IPS DF 6.9 (cell line): ENCODE measurements around the gene ASB16.

Experiments used
- DNase-seq: peaks from one replicate; pipeline ENCODE4 v3.0.0-alpha.2; 2013; ENCODE audit warnings: low read depth, low spot score
- H3K27ac ChIP-seq: one replicate; pipeline ENCODE4 v1.5.1; 2013; ENCODE audit warnings: low read length, control low read depth
- H3K27me3 ChIP-seq: 2 replicates; pipeline ENCODE4 v1.6.1; 2013; ENCODE audit warnings: mild to moderate bottlenecking, low read length; ENCODE audit not compliant: control insufficient read depth, insufficient read depth
- H3K36me3 ChIP-seq: 2 replicates; pipeline ENCODE4 v1.6.1; 2013; ENCODE audit warnings: low read length; ENCODE audit not compliant: control insufficient read depth, insufficient read depth
- H3K4me1 ChIP-seq: 2 replicates; pipeline ENCODE4 v1.6.1; 2013; ENCODE audit warnings: low read length; ENCODE audit not compliant: control insufficient read depth, insufficient read depth
- H3K4me3 ChIP-seq: 2 replicates; pipeline ENCODE4 v1.5.1; 2013; ENCODE audit warnings: mild to moderate bottlenecking, low read length
- H3K9me3 ChIP-seq: 2 replicates; pipeline ENCODE4 v1.6.1; 2013; ENCODE audit warnings: low read length, inconsistent platforms; ENCODE audit not compliant: control insufficient read depth, insufficient read depth
- WGBS: extraction: QIAGEN DNeasy Blood & Tissue Kit; methylation state at CpG from one replicate; pipeline ENCODE4 v1.1.7; 2013; ENCODE audit warnings: mixed read lengths, missing lambda C conversion rate; ENCODE audit not compliant: insufficient read length, insufficient coverage; 5-methylcytosine and 5-hydroxymethylcytosine counted together

Gene ASB16

GRCh38 chr17:44191369-44191768 lies 20.9 kb downstream of the ASB16 start:
- H3K36me3 ChIP-seq: peaks cover 22% of the 10 kb centered on the region
- no peak overlapping the region for H3K27ac ChIP-seq
- H3K4me1 ChIP-seq: peaks cover 3% of the 10 kb centered on the region; the same call in 1 of the 2 replicates
- no peaks in the 10 kb centered on the region for H3K27me3 ChIP-seq
- H3K4me3 ChIP-seq: no peak overlapping the region
- no peak for DNase-seq
- WGBS: no CpG with 5 or more reads among the region's 5 CpGs
- no peaks in the 10 kb centered on the region for H3K9me3 ChIP-seq

GRCh38 chr17:44191941-44192496 lies 21.5 kb downstream of the ASB16 start:
- Histone ChIP-seq H3K36me3 (peaks cover 24% of the 10 kb centered on the region), H3K4me3 (no peak overlapping the region), H3K27me3 (no peaks in the 10 kb centered on the region), H3K4me1 (peaks cover 3% of the 10 kb centered on the region; the same call in 1 of the 2 replicates), H3K27ac (no peak overlapping the region), H3K9me3 (no peaks in the 10 kb centered on the region)
- no peak for DNase-seq
- no CpG with 5 or more reads among the region's 7 CpGs for WGBS

- no CpG with 5 or more reads among the region's 5 CpGs for WGBS
- H3K27ac ChIP-seq: no peak overlapping the region
- DNase-seq: no peak
- H3K4me1 ChIP-seq: peaks cover 3% of the 10 kb centered on the region; the same call in 1 of the 2 replicates
- H3K36me3 ChIP-seq: peaks cover 27% of the 10 kb centered on the region
- no peaks in the 10 kb centered on the region for H3K27me3 ChIP-seq
- H3K4me3 ChIP-seq: no peak overlapping the region
- H3K9me3 ChIP-seq: no peaks in the 10 kb centered on the region
These were observed 22.2 kb downstream of the ASB16 start for GRCh38 chr17:44192750-44193149.

- Histone ChIP-seq H3K9me3 (no peaks in the 10 kb centered on the region), H3K27ac (no peak overlapping the region), H3K4me3 (no peak overlapping the region), H3K36me3 (peaks cover 27% of the 10 kb centered on the region), H3K4me1 (peaks cover 6% of the 10 kb centered on the region; the same call in 1 of the 2 replicates), H3K27me3 (no peaks in the 10 kb centered on the region)
- no CpG with 5 or more reads among the region's 14 CpGs for WGBS
- no peak for DNase-seq
These were observed 23.0 kb downstream of the ASB16 start for GRCh38 chr17:44193326-44194084.

GRCh38 chr17:44197107-44197506 lies 26.6 kb downstream of the ASB16 start:
- no peak overlapping the region for H3K27ac ChIP-seq
- H3K4me1 ChIP-seq: peaks cover 6% of the 10 kb centered on the region; the same call in 1 of the 2 replicates
- H3K27me3 ChIP-seq: no peaks in the 10 kb centered on the region
- no peaks in the 10 kb centered on the region for H3K9me3 ChIP-seq
- H3K36me3 ChIP-seq: peaks cover 20% of the 10 kb centered on the region
- no peak overlapping the region for H3K4me3 ChIP-seq
- WGBS: no CpG with 5 or more reads among the region's 15 CpGs
- no peak for DNase-seq

GRCh38 chr17:44197980-44198720 lies 27.6 kb downstream of the ASB16 start:
- DNase-seq: no peak
- peaks cover 3% of the 10 kb centered on the region; the same call in 1 of the 2 replicates for H3K4me1 ChIP-seq
- H3K36me3 ChIP-seq: peaks cover 20% of the 10 kb centered on the region
- no peak overlapping the region for H3K27ac ChIP-seq
- no peaks in the 10 kb centered on the region for H3K9me3 ChIP-seq
- no CpG with 5 or more reads among the region's 11 CpGs for WGBS
- no peaks in the 10 kb centered on the region for H3K27me3 ChIP-seq
- peak overlapping the region; percentile 85; the same call in 1 of the 2 replicates for H3K4me3 ChIP-seq

GRCh38 chr17:44198721-44199552 lies 28.4 kb downstream of the ASB16 start:
- Histone ChIP-seq H3K4me3 (peak overlapping the region; percentile 85), H3K36me3 (peaks cover 19% of the 10 kb centered on the region), H3K4me1 (peaks cover 5% of the 10 kb centered on the region), H3K27me3 (no peaks in the 10 kb centered on the region), H3K9me3 (no peaks in the 10 kb centered on the region), H3K27ac (no peak overlapping the region)
- no peak for DNase-seq
- no CpG with 5 or more reads among the region's 68 CpGs for WGBS

- no peak for DNase-seq
- Histone ChIP-seq H3K4me1 (peaks cover 6% of the 10 kb centered on the region), H3K27ac (no peak within 1 kb of the TSS), H3K36me3 (peaks cover 10% of the 10 kb centered on the region), H3K4me3 (peak within 1 kb of the TSS; percentile 85), H3K27me3 (no peaks in the 10 kb centered on the region), H3K9me3 (no peaks in the 10 kb centered on the region)
- WGBS: no CpG with 5 or more reads among the region's 126 CpGs
These were observed 29.3 kb downstream of the ASB16 start, which contains the start of gene ATXN7L3 for GRCh38 chr17:44199553-44200477. Gene ATXN7L3, minus strand, starts transcription at chr17:44199884. Its CDS starts 1,814 bp downstream, at chr17:44198070.

GRCh38 chr17:44200478-44201155 lies 30.1 kb downstream of the ASB16 start:
- Histone ChIP-seq H3K4me3 (peak overlapping the region; percentile 77; the same call in 1 of the 2 replicates), H3K27ac (no peak overlapping the region), H3K4me1 (peaks cover 6% of the 10 kb centered on the region), H3K9me3 (no peaks in the 10 kb centered on the region), H3K27me3 (no peaks in the 10 kb centered on the region), H3K36me3 (peaks cover 5% of the 10 kb centered on the region; the same call in 1 of the 2 replicates)
- no peak for DNase-seq
- no CpG with 5 or more reads among the region's 36 CpGs for WGBS
